ENCODE data around the gene TMOD3.
A peak's percentile ranks its signal among the peaks of the same experiment; 100 is the strongest.

Gene TMOD3

DNA sequence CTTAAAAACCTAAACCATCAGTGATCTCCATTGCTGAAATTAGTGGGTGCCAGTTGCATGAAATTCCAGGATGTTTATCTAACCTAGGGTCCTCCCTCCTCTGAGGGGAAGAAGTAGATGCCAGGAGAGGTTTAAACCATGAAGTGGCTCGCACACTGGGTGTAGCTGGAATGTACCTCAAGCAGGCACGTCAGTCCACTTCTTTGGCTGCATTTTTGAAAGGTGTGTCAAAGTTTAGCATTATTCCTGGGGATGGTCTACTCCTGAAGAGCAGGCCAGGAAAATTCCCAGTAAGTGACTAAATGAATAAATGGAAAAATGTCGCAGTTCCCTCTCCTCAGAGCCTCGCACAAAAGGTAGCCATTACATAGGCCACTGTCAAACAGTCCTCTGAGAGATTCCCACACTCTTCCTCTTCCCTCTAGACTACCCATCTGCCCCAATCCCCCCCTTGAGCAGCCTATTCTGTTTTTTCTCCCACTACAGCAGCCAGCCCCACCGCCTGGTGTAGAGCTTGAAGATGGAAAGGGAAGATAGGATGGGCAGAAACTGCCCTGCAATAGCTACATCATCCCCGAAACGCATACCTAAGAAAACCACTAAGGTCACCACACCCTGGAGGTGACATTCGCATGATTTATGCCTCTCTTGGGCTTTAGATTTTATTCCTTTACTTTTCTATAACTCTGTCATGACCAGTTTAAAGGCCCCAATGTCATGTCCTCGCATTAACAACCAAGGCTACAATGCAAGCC lies 655 bp upstream of the TMOD3 start:
- DNase-seq (ENCODE audit: low spot score), result no peak

DNA sequence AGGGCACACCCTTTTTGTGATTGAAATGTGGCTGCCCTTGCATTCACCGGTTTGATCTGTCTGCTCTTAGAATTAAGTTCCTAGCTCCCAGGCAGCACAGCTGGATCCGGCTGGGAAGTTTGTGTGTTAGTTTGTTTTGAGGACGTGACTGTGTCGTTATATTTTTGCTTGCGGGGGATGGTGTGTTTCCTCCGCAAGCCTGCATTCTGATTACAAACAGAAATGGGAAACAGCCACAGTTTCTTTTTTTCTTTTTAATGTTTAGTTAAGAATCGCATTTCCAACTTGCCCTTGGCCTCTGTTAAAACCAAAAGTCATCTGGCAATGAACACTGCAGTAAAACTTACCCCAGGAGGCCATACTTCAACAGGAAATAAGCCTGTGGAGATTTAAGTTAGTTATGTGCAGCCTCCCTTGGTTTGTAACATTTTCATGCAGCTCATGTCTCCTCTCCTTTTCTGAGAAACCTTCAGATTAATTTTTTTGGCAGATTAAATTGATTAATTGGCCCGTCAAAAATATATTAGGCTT lies 888 bp downstream of the TMOD3 start:
- peak; percentile 75 for DNase-seq (ENCODE audit: low spot score)

DNA sequence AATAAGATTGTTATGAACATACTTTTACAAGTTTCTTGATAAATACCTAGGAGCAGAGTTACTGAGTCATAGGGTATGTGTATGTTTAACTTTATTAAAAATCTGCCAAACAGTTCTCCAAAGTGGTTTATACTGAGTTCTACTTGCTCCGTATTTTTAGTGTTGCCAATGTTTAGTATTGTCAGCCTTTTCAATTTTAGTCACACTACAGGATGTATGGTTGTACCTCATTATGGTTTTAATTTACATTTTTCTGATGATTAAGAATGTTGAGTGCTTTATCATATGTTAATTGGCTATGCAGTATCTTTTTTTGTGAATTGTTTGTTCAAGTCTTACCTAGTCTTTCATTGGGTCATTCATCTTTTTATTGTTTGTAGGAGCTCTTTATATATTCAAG lies 4.3 kb downstream of the TMOD3 start:
- no peak for DNase-seq (ENCODE audit: low spot score)

DNA sequence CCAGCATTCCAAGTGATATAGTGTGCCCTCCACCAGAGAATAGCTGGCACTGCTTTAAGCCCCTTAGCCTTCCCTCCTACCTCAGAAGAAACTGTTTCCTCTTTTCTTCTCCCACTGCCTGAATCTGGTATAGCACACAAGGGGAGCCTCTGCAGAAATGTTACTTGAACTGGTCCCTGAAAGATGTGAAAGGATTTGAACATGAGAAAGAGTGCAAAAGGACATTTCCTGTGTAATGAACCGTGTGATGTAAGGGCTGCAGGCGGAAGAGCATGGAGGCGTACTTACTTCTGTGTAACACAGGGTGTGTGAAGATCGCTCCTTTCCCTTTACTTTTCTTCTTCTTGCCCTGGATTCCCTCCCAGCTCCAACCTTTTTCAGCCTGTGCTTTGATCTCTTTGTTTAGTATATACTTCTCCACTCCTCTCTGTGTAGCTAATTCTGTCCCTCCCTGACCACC lies 8.4 kb downstream of the TMOD3 start:
- no peak for DNase-seq (ENCODE audit: low spot score)

DNA sequence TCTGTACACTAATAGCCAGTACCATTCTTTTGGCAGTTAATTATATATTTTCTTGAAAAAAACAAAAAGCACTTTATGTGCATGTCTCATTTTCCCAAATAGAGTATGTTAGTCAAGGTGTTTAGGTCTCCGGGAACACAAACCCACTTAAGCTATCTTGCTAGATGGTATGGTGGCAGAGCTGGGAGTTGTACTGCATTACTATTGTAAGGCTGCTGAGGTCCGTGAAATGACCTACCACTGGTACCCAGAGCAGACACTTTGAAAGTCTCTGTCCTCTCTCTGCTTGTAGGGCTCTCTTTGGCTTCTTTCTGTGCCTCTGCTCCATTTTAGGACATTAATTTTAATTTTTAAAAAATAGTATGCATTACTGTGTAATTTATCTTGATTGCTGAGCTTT lies 8.8 kb downstream of the TMOD3 start:
- no peak for DNase-seq (ENCODE audit: low spot score)

DNA sequence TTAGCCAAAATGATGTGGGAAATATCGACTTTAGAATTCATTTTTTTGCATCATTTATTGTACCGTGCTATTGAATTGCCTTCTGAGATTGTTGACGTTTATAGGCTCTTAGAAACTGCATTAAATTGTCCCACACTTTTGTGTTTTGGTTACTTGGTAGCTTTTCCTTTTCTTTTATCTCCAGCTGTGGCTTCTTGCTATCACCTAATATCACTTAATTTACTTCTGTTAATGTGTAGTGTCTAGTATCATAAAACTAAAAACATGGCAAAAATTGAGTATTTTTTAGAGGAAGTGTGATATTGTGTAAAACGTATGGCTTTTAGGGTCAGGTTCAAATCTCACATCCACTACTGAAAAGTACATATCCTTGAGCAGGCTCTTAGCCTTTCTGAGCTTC lies 11.2 kb downstream of the TMOD3 start:
- no peak for DNase-seq (ENCODE audit: low spot score)

DNA sequence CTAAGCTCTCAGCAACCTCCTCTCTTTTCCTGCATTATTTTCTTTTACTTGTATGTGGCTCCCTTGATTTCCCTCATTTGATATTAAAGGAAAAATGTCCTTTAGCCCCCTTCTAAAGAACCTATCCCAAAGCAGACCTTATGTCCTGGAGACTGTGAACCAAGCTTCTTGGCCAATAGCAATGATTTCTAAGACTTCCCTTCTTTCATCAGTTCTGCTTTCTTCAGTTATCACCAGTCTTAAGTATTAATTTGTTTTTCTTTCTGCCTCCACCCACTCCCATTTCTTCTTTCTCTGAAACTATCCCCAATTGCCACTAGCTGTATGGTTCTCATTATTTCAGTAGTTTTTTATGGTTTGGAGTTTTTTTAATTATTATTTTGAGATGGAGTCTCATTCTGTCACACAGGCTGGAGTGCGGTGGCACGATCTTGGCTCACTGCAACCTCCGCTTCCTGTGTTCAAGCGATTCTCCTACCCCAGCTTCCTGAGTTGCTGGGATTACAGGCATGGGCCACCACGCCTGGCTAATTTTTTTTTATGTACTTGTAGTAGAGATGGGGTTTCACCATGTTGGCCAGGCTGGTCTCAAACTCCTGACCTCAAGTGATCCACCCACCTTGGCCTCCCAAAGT lies 12.1 kb downstream of the TMOD3 start:
- DNase-seq (ENCODE audit: low spot score), result no peak

DNA sequence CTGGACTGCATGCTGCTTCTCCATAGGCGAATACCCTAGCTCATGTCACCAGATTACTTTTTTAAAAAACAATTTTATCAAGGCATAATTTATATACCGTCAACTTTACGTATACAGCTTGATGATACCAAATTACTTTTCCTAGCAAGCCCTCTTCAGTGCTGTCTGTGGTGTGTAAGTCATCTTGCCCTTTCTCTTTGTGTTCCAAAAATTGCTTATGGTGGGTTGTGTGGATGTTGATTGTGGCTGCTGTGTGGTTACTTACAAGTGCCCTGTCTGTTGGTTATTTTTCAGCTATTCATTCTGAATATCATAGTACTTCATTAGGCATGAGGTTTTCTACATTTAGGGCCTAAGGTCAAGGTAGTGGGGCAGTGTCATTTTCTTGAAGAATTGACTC lies 12.8 kb downstream of the TMOD3 start:
- no peak for DNase-seq (ENCODE audit: low spot score)

DNA sequence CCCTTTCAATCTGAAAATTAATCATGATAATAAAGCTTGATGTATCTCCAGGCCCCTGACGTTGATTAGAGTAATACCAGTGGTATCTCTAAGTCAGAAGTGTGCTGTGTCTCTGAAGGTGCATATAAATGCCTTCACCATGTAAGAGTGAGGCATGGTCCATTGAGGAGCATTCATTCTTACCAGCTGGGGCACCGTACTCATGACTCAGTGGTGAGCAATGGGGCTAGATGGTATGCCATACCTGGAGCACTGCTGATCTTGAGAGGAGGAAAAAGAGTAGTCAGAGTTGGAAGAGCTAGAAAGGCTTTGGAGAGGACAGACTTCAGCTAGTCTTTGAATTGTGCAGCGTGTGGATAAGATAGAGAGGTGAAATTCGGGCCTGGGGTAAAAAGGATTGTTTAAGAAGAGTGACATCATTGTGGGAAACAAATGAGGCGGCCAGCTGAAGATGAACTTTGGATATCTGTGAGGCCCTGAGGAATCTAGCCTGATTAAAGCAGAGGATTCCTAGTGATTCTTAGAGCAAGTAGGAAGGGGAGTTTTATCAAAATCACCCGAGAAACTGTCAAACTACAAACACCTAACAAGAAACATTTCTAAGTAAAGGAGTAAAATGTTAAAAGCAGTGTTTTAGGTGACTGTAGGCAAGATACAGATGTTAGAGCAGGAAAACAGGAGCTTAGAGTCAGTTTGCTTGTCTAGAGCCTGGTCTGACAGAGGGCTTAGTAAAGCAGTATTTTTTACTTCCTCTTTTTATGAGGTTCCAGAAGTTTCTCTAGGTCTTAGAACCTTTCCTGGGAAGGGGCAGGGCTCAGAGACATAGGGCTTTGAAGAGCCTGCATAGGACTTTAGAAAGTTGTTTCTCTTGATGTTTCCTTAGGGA lies 13.6 kb downstream of the TMOD3 start:
- DNase-seq (ENCODE audit: low spot score), result peak; percentile 51

DNA sequence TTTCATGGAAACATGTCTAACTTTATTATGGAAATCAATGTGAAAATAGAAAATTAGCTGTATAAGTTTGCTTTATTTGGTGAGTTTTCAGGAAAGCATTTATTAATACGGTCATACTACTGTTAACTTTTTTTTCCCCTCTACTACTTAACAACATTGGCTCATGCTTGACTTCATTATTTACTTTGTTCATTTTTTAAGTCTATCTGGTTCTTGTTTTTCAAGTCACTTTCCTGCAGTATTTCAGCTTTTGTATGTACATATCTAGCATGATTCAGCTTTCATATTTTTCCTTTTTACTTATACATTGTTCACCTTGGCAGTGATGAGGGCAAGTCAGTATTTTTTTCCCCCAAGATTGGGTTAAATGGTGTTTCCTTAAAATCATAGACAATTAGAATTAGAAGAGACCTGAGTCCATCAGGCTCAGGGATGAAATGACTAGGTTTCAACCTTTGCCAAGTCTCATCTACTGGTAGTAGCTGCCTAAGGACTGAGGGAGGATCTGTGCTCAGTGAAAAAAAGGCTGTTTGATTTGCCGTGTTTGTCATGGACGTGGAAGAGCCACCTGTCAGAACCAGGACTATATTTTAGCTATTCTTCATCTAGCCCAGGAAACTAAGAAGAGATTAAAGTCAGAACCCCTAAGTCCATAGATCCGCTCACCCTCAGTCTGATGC lies 15.4 kb downstream of the TMOD3 start:
- no peak for DNase-seq (ENCODE audit: low spot score)

DNA sequence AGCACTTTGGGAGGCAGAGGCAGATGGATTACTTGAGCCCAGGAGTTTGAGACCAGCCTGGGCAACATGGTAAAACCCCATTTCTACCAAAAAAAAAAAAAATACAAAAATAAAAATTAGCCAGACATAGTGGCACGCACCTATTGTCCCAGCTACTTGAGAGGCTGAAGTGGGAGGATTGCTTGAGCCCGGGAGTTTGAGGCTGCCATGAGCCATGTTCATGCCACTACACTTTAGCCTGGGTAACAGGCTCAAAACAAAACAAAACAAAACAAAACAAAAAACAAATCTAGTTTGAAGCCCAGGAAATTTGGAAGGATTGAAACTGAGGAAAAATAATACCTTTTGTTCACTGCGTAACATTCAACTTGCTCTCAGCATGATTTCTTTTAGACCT lies 16.6 kb downstream of the TMOD3 start:
- DNase-seq (ENCODE audit: low spot score), result no peak

DNA sequence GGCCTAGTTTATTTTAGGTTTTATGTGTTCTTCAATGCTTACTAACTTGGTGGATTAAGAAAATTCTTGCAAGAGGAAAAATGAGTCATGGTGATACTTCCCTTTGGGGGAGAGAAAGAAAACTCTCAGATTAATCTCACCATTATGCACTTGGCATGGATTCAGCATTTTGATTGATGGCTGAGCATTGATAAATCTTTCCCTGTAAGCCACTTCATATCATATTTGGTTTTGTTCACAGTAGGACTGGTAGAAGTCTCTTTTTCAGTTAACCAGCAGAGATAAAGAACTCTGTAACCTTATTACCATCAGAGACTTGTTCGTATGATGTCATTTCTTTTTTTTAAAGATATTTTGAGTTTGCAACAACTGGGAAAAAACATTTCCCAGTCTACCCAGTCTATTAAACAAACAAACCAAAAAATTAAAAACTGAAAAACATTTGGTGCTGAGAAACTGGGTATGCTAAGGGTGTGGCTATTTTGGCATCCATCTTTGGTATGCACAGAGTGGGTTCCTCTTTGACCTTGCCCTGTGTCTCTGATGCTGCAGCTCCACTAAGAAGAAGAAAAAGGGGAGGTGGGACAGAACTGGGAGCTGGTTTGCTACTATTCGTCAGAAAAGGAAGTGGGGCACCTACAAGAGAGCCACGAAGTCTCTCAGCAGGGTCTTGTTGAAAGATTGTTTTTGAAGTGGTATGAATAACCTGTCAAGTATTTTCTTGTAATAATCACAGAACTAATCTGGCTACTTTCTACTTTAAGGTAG lies 17.2 kb downstream of the TMOD3 start:
- peak; percentile 27 for DNase-seq (ENCODE audit: low spot score)

DNA sequence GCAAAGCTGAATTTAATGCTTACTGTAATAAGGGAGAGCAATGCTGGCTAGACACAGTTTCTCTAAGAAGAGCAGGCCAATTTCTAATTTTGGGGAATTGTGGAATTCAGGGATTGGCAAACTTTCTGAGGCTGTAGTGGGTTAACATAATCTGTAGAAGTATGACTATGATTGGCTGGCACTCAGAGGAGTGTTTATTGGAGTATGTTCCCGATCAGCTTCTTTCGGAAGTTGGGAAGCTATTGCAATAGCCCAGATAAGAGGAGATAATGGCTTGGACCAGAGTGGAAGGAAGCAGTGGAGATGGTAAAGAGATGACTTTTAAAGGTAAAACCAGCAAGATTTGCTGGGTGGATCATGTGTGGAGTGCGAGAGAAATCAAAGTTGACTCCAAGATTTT lies 19.4 kb downstream of the TMOD3 start:
- DNase-seq (ENCODE audit: low spot score), result no peak

DNA sequence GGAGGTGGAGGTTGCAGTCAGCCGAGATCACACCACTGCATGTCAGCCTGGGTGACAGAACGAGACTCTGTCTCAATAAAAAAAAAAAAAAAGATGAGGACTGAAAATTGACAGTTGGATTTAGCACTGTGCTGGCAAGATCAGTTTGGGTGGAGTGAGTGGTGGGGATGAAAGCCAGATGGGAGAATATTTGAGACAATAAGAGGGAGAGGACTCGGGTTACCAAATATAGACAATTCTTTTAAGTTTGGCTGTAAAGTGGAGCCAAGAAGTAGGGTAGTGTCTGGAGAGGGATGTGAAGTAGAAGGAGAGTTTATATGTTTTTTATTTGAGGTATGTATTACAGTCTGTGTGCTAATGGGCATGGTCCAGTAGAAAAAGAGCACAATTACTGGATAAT lies 20.4 kb downstream of the TMOD3 start:
- no peak for DNase-seq (ENCODE audit: low spot score)

DNA sequence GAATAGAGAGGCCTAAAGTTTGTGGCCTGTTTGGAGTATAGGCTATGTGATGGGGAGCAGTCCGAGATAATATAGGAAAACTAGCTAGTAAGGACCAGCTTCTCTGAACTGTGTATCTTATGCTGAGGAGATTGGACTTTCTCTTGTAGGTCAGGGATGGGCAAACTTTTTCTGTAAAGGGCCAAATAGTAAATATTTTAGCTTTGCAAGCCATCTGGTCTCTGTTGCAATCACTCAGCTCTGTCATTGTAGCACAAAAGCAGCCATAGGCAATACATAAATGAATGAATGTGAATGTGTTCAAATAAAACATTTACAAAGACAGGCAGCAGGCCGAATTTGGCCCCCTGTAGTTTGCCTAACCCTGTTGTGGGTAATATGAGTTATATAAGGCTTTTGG lies 24.5 kb downstream of the TMOD3 start:
- no peak for DNase-seq (ENCODE audit: low spot score)

DNA sequence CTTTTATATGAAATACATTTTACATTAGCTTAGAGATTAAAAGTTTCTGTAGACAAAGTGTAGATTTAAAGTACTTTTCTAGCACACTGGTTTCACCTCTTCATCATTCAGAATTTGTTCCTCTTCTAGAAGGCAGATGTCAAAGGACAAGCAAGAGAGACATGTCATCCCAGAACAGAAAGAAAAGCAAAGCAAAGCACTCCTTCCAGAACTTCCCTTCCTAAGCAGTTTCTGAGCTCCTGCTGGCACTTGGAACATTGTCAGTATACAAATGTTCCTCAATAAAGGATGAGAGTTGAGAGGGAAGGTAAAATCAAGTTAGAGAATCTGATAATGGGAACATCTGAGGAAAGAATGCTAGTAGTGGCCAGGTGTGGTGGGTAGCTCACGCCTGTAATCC lies 26.2 kb downstream of the TMOD3 start:
- no peak for DNase-seq (ENCODE audit: low spot score)

DNA sequence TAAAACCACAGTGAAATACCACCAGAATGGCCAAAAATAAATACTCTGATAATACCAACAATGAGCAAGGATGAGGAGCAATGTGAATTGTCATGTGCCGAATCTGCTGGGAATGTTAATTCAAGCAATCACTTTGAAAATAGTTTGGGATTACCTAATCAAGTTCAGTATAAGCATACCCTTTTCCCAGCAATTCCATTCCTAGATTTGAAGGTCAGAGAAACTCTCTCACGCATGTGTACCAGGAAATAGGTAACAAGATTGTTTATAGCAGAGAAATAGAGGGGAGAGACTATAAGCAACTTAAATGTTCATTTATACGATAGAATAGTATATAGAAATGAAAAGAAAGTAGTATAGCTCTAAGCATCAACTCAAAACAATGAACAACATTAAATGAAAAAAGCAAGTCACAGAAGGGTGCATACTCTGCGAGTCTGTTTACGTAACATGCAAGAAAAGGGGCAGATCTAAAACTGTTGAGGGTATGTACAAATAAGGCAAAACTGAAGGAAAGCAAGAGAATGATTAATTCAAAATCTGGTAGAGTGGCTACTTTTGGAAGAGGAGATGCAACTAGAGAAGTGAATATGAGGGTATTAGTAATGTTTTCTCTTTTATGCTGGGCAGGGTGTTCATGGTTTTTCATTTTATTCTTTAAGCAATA lies 27.4 kb downstream of the TMOD3 start:
- no peak for DNase-seq (ENCODE audit: low spot score)

DNA sequence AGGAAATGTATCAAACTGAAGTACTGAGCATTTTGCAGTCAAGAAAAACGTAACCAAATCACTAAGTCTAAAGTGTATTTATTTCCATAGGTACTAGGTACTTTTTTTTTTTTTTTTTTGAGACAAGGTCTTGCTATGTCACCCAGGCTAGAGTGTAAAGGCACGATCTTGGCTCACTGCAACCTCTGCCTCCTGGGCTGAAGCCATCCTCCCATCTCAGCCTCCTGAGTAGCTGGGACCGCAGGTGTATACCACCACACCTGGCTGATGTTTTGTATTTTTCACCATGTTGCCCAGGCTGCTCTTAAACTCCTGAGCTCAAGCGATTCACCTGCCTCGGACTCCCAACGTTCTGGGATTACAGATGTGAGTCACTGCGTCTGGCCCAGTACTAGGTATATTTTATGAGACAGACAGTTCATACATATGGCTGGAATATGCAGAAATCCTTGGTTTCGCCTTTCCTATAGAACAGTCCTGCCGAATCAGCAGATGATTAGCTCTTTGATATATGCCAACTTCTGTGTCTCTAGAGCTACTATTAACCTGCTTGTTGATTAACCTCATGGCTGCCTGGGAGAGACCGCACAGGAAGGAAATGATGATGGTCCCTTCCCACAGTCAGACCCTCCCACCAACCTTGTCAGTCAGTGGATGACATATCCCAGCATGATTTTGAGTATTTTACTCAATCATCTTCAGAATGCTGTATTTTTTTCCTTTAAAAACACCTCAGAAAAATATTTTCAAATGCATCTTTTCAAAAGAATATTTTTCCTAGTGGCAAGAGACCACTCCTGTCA lies 32.3 kb downstream of the TMOD3 start:
- DNase-seq (ENCODE audit: low spot score), result no peak

DNA sequence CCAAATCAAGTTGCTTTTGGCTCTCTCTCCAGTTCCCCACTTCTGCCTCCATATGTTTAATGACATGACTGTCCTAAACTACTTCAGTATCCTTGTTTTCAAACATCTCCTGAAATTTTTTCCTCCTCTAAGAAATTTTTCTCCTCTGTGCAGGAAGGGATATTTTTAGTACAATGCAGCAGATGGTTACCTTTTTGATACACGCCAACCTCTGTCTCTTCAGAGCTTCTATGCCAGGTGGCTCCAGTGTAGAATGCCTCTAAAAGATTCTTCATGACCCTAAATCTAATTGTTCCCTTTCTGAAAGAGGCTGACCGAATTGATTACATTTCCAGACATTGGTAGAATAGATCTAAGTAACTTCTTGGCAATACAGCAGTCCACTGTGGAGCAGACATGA lies 33.7 kb downstream of the TMOD3 start:
- DNase-seq (ENCODE audit: low spot score), result no peak

Measured in RKO (cell line).